Endothelial cell of umbilical vein (primary cell): ENCODE results near the gene IRF2BP1. TPM values are rescaled to one million over a fixed set of nuclear protein-coding genes. Genes with fewer than 3 reads are reported as not detected.

Source experiments
- BruUV-seq: library from RNA; stranded (reverse); fragments of 400-500 nt; replicated peaks from 2 replicates; lab custom pipeline; 2021; lab: Mats Ljungman, UMichigan
- CTCF ChIA-PET: fragments of 300-600, 350-600 bp; sonication (Branson Sonifier 250); formaldehyde crosslinking; loops from one replicate; lab custom pipeline; 2021; ENCODE audit warnings: antibody characterized with exemption, inconsistent platforms; lab: Charles Lee
- POLR2A ChIA-PET: fragments of 300-600, 350-600 bp; sonication (Branson Sonifier 250); formaldehyde crosslinking; loops from one replicate; lab custom pipeline; 2021; ENCODE audit warnings: antibody characterized with exemption, inconsistent platforms; lab: Charles Lee
- DNase-seq: peaks from one replicate; pipeline ENCODE4 v3.0.0-alpha.2; 2011; ENCODE audit warnings: low read depth, low spot score
- FAIRE-seq: peaks from 2 replicates; lab custom pipeline; 2011; peaks lifted over from hg19 to GRCh38; lab: Jason Lieb, UNC
- H2AFZ ChIP-seq: 2 replicates; pipeline ENCODE4 v1.6.0; 2012; ENCODE audit warnings: low read depth, low read length, control low read depth, inconsistent platforms
- H3K27ac ChIP-seq: 2 replicates; pipeline ENCODE4 v1.5.1; 2011; ENCODE audit warnings: low read depth, mild to moderate bottlenecking, control low read depth, low read length, moderate library complexity; ENCODE audit not compliant: insufficient read depth
- H3K27me3 ChIP-seq, 2 experiments: 2 replicates each; pipeline versions ENCODE4 v1.6.0 to v1.6.1; 2011; ENCODE audit warnings: low read length in 2 of 2, mixed read lengths in 1 of 2; ENCODE audit not compliant: control insufficient read depth in 2 of 2, insufficient read depth in 2 of 2
- H3K36me3 ChIP-seq, 2 experiments: 2 replicates in 1 of 2; 3 replicates in 1 of 2; pipeline ENCODE4 v1.5.1; 2011; ENCODE audit warnings: low read length in 2 of 2, mild to moderate bottlenecking in 1 of 2, moderate library complexity in 1 of 2; ENCODE audit not compliant: control insufficient read depth in 2 of 2, insufficient read depth in 2 of 2; ENCODE audit errors: extremely low read depth in 1 of 2
- H3K4me1 ChIP-seq: 3 replicates; pipeline ENCODE4 v1.5.1; 2011; ENCODE audit warnings: mild to moderate bottlenecking, low read length; ENCODE audit not compliant: control insufficient read depth, insufficient read depth; ENCODE audit errors: extremely low read depth
- H3K4me2 ChIP-seq: 2 replicates; pipeline ENCODE4 v1.6.1; 2011; ENCODE audit warnings: low read length, control low read depth, mixed read lengths; ENCODE audit not compliant: insufficient read depth
- H3K4me3 ChIP-seq, 3 experiments: fragments of 200-600 bp in 1 of 3; sonication (generic), shearing (Covaris generic) in 1 of 3; replicated peaks in 1 of 3; 2 replicates each; pipeline ENCODE4 v1.5.1; 2011 to 2016; ENCODE audit warnings: control low read depth in 3 of 3, low read length in 3 of 3, mild to moderate bottlenecking in 2 of 3, inconsistent platforms in 1 of 3, low read depth in 1 of 3, moderate library complexity in 1 of 3; ENCODE audit not compliant: insufficient read depth in 1 of 3
- H3K79me2 ChIP-seq: 2 replicates; pipeline ENCODE4 v1.6.0; 2012; ENCODE audit warnings: low read length, inconsistent platforms; ENCODE audit not compliant: control insufficient read depth, insufficient read depth
- H3K9ac ChIP-seq: replicated peaks from 2 replicates; pipeline ENCODE3; 2011; ENCODE audit warnings: low read length, control low read depth; ENCODE audit not compliant: insufficient read depth; ENCODE audit errors: extremely low read depth
- H3K9me1 ChIP-seq: replicated peaks from 3 replicates; pipeline ENCODE4 v1.6.0; 2011; ENCODE audit warnings: mild to moderate bottlenecking, low read length; ENCODE audit not compliant: control insufficient read depth, insufficient read depth; ENCODE audit errors: extremely low read depth
- H3K9me3 ChIP-seq: replicated peaks from 2 replicates; pipeline ENCODE4 v1.5.1; 2012; ENCODE audit warnings: low read length, inconsistent platforms; ENCODE audit not compliant: control insufficient read depth, insufficient read depth
- H4K20me1 ChIP-seq: replicated peaks from 2 replicates; pipeline ENCODE3; 2011; ENCODE audit warnings: mild to moderate bottlenecking, low read length; ENCODE audit not compliant: control insufficient read depth, insufficient read depth; ENCODE audit errors: extremely low read depth
- CTCF ChIP-seq, 2 donors: IDR thresholded peaks; 1 replicate in 1 of 2; 2 replicates in 1 of 2; pipeline ENCODE4 v1.5.1; 2011; ENCODE audit warnings: low read length in 2 of 2, mild to moderate bottlenecking in 2 of 2, moderate library complexity in 2 of 2, control low read depth in 1 of 2, inconsistent platforms in 1 of 2, low read depth in 1 of 2; ENCODE audit not compliant: insufficient read depth in 1 of 2; ENCODE audit errors: extremely low read depth in 1 of 2
- JUN ChIP-seq: IDR thresholded peaks from 2 replicates; pipeline ENCODE4 v1.6.1; 2011; ENCODE audit warnings: borderline replicate concordance, low read depth; ENCODE audit not compliant: insufficient read length, insufficient read depth
- POLR2A ChIP-seq: IDR thresholded peaks from 2 replicates; pipeline ENCODE4 v1.6.1; 2012; ENCODE audit warnings: low read depth, mild to moderate bottlenecking, control low read depth, low read length
- dilution Hi-C: fragments of 300-500 bp; cut with MboI; formaldehyde crosslinking; loops from one replicate; pipeline ENCODE4 v1.15.0; 2019; ENCODE audit warnings: low sequenced_read_pairs; ENCODE audit not compliant: extremely low pct_ligation_motif_present
- intact Hi-C: fragments of 100-400 bp; cut with micrococcal nuclease; formaldehyde crosslinking; loops from one replicate; pipeline ENCODE4 v1.10.0; 2022
- polyA plus RNA-seq, 4 experiments: library from polyadenylated mRNA; depleted of rRNA in 3 of 4; stranded (reverse) in 3 of 4; unstranded in 1 of 4; fragments of >200 nt; gene quantifications; 2 replicates each; pipeline versions ENCODE4 v1.2.1 to v1.2.3, GENCODE V29; 2011 to 2012; ENCODE audit warnings: missing spikeins in 1 of 4
- total RNA-seq: library from RNA; stranded (reverse); gene quantifications from 2 replicates; pipeline ENCODE4 v1.2.3, GENCODE V29; 2021

The IRF2BP1 gene
- total and polyA plus RNA-seq, 2 donors (not counting 3 experiments of a cell fraction or from before 2014, with no cell fraction given), result 12.3 to 17.5 TPM

- FAIRE-seq, result no peak
- POLR2A ChIA-PET, result no interaction called here
These were observed 31.7 kb downstream of the IRF2BP1 start for GRCh38 chr19:45854167-45854778.

More at GRCh38 chr19:45854167-45854778, 31.7 kb downstream of the IRF2BP1 start:
- no peaks in the 10 kb centered on the region for H4K20me1 ChIP-seq
- H3K27me3 ChIP-seq, result no peaks in the 10 kb centered on the region
- intact Hi-C loops (no loop called here), dilution Hi-C loops (no loop called here)
- TF ChIP-seq JUN (no peak), CTCF (IDR thresholded peaks at IDR 0.05; ENCODE audit: extremely low read depth in 1 of 2, insufficient read depth in 1 of 2, low read depth in 1 of 2, low read length in 2 of 2) (no peak), POLR2A (no peak)
- no peak overlapping the region for H3K9ac ChIP-seq
- H3K4me2 ChIP-seq, result no peak overlapping the region
- no peak overlapping the region for H2AFZ ChIP-seq
- H3K9me1 ChIP-seq, result no peaks in the 10 kb centered on the region
- no peaks in the 10 kb centered on the region for H3K9me3 ChIP-seq
- CTCF ChIA-PET, result interaction anchor here (1.3 kb wide), 1 partner anchor 37 kb away, joined by 3 read pairs; no protein-coding TSS in a partner anchor
- H3K4me1 ChIP-seq, result no peaks in the 10 kb centered on the region
- peaks cover 30 to 37% of the 10 kb centered on the region in 2 experiments for H3K36me3 ChIP-seq
- DNase-seq, result no peak
- no peak overlapping the region for H3K4me3 ChIP-seq
- peaks cover 21% of the 10 kb centered on the region for H3K79me2 ChIP-seq
- no peak overlapping the region for H3K27ac ChIP-seq
- BruUV-seq, result no TSS peak
